Activated CD4-positive, alpha-beta T cell treated with anti-CD3 and anti-CD28 coated beads, Interleukin-2, amount 50 U/mL, for 48 hours (primary cell): ENCODE measurements around the gene CENPU.
A peak's percentile ranks its signal among the peaks of the same experiment; 100 is the strongest.

ENCODE experiments used
- DNase-seq, 2 experiments: peaks; one replicate each; pipeline ENCODE4 v3.0.0-alpha.2; 2020

The CENPU gene

DNA sequence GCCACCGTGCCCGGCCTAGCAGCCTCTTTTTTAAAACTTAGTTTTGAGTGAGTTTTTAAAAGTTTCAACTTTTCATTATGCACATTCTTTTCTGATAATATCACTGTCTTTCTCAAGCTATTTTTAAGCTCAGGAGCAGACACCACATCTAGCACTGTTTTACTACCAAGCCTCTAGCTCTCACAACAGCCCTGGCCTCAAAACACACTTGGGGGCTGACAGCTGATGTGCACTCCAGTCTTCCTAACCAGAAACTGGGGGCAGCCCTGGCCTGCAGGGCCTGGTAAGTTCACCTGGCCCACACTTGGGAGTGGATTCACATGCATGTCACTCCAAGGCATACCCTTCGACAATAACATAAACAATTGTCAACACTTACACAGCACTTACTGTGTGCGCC, 34.0 kb downstream of the CENPU start:
- no peak for DNase-seq

DNA sequence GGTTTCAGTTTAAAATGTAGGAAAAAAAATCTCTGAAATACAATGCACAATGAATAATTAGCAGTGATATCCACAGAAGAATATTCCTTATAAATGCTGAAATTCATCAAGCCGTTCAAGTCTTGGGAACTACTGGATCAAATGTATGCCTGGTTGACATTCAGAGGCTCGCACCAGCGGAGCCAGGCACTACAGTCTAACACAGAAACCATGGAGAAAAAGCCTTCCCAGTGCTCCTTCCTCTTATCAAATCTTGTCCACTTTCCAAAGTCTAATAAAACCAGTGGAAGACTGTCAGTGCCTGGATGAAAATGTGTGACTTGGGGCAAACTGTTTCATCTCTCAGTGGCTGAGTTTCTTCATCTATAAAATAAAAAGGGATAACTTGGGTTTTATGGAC, 35.9 kb downstream of the CENPU start:
- no peak for DNase-seq

DNA sequence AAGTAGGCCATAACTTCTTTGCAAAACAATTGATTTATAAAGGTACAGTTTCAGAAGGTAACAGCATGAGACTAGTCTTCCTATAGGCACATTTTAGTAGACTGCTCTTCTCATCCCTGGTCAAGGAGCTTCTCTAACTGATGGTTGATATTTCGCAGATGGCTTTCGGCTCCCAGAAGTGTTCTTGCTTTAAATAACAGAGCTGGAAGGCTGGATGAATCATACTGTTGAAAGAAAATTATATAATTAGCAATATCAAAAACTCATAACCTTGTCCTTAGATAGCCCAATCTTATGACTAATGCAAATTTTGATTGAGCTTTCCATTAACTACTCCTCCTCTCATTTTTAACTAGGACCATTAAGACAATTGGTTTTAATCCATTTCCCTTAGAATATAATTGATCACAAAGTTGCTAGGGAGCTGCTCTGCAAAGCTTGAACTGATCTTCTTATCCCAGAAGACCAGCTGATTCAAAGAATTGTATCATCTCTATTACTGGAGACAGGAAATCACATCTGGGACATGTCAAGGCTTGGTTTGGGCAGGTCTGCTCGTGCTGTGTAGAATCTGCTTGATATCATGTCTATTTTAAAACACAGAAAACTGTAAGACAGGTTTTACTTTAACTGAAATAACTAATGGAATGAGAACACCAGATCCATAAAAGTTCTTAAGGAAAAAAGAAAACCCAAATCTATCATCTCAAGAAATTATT, 38.6 kb downstream of the CENPU start:
- DNase-seq = no peak

DNA sequence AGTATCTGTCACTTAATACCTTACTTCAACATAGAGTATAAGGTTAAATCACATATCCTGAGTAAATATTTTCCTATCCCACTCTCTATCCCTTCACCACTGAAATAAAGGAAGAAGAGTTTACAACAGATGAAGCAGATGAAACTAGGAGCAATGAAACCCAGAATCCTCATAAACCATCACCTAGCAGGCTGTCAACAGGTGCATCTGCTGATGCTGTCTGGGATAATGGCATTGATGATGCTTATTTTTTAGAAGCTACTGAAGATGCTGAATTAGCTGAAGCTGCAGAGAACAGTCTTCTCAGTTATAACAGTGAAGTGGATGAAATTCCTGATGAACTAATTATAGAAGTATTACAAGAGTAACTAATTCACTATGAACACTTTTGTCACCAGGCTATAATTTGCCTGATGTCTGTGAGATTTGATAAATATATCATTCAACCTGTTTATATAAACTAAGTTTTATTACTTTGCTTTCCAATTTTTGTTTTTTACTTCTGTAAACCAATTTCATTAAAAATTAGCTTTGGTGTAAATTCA, 39.4 kb downstream of the CENPU start:
- DNase-seq = no peak

DNA sequence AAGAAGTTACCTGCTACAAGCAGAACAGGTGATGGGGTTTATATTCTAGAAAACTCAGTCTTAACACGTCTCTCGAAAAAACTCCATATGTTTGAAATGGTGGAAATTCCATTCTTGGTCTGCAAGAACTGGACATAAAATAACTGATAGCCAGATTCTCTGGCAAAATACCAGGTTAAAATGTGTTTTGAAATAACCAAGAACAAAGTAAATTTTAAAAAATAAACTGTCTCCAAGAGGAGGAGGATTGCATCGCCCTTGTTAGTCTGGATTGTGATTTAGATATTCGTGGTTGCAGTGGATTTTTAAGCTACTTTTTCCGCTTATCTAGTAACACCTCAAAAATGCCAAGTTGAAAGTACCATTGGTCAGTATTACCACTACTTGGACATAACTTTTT, 40.8 kb downstream of the CENPU start:
- no peak for DNase-seq

DNA sequence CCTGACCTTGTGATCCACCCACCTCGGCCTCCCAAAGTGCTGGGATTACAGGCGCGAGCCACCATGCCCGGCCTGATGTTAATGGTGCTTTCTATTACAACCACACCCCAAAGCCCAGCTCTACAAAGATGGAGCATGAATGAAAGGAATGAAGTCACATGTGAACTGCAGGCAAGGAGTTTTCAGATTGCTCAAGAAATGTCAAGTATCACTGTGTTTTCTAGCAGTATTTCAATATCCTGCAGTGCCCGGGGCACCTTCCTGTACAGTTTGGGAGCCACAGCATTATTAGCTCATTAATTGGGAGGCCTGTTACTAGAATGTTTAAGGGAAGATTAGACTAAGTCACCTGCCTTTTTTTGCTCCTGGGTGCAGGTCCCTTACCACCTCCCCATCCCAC, 44.2 kb downstream of the CENPU start:
- no peak for DNase-seq

DNA sequence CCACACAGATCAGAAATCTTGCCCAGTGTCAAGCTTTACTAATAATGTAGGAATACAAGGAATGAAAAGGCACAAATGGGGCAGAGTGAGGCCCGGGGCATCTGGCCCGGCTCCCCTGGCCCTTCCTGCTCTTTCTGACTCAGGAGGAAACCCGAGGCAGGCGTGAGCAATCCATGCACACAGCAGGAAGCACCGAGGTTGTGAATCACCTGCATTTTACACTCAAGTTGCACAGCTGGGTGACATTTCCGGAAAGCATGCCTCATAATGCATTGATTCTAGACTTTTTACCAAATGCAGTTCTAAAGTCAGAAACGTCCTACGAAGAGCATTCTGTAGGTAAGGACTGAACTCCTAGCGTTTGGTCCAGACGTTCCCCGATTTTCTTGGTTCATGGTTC, 45.4 kb downstream of the CENPU start:
- peak; percentile 22 to 32 for DNase-seq

DNA sequence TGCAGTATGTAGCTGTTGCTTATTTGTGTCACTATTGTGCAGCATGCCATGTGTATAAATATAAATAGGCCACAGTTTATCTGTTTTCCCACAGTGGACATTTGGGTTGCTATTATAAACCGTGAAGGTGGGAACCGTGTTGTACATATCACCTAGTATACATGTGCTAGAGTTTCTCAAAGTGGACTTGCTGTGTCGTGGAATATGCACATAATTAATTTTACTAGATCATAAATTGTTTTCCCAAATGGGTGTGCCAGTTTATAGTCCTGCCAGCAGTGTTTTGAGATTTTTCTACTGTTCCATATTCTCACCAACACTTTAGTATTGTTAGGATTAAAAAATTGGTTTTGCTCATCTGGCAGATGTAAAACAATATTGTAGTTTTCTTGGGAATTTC, 45.9 kb downstream of the CENPU start:
- DNase-seq = no peak

DNA sequence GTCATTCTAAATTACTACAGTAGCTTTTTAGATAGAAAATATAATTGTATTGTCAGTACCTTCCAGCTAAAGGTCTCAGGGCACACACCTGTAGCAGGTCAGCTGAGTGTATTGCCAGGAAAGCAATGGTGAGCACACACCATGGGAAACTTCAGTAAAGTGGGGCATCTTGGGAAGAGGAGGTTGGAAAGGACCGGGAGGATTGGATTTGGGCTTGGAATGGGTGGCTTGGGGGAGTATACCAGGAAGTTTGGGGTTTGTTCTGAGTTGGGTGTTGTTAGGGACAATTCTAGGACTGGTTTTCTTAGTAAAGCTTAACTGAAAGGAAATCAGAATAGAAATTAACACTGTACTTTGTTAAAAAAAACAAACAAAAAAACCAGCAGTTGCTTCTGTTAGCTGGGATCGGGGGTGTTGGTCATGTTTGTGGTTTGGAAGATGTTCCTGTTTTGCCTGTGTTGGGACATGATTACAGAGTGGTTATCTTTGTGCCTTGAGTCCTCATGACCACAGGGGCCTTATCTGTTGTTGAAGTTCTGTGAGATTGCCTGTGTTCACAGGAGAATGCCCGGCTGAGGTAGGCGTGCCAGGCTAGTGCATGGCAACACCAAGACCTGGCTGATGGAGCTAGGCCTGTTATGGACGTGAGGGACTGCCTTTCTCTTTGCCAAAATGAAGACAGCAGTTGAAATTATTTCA, 49.3 kb downstream of the CENPU start:
- no peak for DNase-seq

DNA sequence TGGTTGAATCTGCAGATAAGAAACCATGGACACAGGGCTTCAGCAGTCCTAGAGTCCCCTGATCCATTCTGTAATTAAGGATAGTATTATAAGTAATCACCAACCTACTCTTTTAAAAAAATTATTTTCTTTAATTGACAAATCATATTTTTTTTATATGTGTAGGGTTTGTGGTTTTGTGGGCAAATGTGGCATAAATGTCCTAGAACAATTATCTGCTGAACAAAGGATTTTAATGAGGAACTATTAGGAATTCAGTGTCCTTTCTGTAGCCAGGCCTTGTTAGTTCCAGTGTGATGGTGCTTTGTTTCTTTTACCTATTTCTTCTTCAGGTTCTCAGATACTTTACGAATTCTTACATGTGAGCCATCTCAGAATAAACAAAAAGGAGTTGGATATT, 52.0 kb downstream of the CENPU start:
- DNase-seq = no peak

DNA sequence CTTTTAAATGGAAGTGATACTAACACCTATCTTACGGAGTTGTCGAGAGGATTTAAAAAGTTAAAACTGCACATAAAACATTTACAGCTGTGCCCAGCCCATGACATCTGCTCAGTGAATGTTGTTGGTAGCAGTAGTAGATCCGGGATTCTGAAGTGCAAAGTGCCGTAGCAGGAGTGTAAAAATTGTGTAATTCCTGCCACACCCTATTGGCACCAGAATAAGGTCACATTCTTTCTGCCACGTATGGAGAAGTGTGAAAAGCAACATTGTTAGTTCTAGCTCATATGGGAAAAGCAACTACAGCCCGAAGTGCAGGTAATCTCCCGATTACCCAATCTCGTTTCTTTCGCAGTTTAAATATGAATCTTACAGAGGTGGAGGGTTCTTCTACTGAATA, 53.2 kb downstream of the CENPU start:
- no peak for DNase-seq

DNA sequence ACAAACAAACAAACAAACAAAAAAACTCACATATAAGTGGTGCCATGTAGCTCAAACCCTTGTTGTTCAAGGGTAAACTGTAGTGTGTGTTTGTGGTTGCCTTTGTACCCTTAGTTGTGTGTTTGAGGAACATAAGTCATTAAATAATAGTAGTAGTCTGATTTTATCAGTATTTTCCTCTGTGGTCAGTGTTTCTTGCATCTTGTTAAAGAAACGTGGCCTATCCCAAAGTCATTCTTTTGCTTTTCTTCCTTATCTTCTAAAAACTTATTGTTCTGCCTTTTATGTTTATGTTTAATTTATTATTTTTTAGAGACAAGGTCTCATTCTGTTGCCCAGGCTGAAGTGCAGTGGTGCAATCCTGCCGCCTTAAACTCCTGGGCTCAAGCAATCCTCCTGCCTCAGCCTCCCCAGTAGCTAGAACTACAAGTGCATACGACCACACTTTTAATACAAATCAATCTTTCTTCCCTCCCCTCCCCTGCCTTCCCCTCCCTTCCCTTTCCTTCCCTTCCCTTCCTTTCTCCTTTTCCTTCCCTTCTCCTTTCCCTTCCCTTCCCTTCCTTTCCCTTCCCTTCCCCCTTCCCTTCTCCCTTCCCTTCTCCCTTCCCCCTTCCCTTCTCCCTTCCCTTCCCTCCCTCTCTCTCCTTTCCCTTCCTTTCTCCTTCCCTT, 57.9 kb downstream of the CENPU start:
- DNase-seq = no peak

DNA sequence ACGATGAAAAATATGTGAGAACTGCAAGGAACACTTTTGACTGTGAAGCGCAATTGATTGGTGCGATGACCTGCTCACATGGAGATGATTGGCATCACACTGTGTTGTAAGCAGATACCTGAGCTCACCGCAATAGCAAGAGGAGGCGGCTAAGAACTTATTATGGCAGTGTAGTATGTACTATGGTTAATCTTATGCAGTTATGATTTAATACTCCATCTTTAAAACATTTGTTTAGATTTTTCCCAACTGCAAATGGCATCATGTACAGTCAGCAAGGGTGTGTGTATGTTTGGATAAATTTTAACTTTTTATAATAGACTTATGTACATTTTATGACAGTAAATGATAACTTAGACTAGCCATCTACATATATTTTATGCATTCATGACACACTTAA, 58.9 kb downstream of the CENPU start:
- no peak for DNase-seq

DNA sequence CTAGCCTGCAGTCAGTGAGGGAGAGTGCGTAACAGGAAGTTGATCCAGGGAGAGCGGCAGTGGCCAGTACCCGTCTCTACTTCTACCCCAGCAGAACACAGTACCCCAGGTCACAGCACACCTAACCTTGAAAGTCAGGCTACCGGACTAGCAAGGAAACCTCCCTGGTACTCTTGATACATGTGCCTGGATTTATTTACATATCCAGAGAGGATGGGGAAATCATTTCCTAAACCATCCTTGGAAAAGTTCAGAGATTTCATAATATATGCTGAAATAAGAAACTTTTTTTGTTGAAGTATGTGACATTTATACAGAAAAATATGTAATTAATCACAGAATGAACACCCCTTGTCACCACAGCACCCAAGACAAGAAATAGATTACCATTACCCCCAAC, 59.9 kb downstream of the CENPU start:
- no peak for DNase-seq

DNA sequence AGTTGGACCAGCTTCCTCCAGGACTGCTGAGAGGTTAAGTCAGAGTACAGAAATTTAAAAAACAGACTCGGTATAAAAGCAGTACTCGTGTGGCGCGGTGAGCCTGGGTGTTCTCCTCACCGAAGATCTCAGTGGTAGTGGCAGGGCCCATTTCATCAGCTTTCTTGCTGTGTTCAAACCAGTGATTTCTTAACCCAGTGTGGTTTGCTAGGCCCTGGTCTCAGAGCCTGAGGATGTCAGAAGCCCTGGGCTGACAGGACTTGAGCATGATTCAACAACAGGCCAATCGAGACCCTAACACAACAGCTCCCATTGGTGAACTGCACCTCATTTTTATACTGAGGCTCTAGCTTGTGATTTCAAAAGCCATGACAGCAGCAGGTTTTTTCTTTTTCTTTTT, 61.2 kb downstream of the CENPU start:
- no peak for DNase-seq

DNA sequence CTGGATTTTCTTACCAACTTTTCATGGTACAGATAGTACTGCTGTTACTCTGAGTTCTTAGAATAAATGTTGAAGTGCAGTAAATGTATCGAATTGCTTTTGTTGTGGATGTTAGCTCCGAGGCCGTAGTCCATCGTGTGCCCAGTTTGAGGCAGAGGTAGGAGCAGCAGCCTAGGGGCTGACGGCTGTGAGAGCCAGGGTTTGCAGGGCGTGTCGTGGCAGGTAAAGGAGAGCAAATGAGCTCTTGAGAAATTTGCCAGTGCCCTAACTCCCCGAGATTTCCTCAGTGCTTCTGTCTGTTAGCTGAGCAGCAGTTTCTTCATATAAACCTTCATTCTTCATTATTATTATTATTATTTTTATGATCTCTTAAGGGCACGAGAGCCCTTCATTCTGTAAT, 62.8 kb downstream of the CENPU start:
- DNase-seq = no peak

DNA sequence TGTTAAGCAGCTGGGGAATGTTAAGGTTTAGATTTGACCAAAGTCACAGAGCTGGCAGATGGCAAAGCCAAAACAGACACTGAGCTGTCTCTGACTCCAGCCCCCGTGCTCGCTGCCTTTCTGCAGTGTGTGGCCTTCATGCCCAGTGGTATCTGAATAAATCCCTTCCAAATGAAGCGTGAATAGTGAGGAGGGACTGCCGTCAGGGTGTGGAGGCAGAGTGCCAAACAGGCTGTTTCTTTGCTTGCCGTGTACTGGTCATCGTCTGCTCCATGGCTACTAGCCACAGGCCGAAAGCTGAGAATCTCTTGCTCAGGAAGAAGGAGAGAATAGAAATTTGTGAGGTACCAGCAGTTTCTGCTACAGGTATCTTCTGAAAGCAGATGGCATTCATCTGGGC, 64.6 kb downstream of the CENPU start:
- no peak for DNase-seq

DNA sequence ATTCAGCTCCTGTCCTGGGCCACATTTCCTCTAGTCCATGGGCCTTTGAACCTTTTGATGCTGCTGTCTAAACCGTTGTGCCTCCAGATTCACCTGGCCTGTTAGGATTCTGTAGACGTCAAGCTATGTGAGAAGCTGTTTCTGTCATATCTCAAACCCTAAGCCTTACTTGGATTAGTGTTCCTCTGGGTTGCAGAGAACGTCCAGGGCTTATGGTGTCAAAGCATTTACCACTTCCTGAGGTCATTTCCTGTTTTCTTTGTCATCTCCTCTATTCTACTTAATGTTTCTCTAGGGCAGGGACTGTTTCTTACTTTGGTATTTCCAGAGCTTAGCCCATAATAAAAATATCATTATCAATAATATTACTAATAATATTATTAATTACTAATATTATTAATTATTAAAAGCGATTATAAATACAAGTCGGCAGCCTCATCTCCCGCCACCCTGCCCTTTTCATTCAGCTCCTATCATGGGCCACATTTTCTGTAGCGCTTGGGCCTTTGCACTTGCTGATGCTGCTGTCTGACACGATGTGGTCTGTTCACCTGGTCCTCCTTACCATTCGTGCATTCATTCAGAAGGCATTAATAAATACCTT, 65.3 kb downstream of the CENPU start:
- DNase-seq = no peak

DNA sequence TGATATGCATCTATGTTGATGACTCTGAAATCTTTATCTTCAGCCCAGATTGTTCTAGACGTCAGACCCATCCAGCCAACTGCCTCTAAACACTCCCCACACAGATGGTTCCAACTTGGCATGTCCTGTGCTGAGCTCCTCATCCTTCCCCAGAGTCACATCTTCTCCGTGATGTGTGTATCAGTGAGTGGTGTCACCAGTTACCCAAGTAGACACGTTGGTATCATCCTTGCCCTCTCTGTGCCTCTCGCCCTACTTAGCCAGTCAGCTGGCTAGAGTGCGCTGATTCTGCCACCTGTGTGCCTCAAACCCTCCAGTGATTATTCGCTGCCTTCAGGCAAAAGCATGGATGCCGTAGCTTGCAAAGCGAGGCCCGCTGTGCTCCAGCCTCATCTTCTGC, 65.8 kb downstream of the CENPU start:
- no peak for DNase-seq

DNA sequence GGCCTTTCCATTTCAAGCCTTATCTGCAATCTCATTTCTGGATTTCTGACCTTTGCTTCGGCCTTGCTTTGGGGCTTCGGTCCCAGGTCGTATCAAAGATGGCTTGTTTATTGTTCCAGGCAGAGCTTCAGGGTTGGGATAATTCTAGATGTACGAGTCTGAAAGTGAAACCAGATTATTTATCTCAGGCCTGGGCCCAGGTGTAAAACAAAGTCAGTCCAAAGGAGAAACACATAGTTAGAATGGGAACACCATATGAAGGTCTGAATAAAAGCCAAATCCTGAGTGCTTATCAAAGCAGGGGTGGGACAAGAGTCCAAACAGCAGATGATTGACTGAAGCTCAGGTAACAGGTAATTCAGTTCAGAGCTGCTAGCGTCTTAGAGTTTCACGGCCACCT, 67.2 kb downstream of the CENPU start:
- no peak for DNase-seq

DNA sequence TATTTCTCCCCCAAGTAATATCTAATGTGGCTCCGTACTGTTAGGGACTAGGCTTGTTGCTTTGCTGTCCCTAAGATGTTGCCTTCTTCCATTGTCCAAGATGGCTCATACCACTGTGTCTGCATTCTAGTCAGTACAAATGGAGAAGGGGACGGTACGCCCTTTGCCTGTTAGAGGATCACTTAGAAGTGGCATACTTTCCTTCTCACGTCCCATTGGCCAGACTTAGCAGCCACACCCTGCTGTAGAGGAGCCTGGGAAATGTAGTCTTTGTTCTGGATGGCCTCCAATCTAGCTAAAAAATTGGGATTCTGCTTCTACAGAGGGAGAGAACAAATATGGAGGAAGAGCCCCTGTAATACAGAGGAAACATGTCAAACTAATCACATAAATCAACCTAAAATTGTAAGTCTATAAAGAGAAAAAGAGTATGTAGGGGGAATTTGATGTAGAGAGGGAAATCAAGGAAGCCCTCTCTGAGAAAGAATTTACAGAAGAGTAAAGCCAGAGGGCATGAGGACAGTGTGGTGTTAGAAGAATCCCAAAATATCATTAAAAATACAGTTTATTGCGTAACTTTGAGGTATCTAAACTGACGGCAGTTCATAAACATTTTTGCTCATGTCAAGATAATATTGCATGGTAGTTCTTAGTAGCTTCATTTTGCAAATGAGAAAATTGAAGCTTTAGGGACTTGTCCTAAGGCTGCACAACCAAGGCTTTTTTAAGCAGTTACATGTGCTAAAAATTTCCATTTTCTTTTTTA, 69.3 kb downstream of the CENPU start:
- DNase-seq = no peak

DNA sequence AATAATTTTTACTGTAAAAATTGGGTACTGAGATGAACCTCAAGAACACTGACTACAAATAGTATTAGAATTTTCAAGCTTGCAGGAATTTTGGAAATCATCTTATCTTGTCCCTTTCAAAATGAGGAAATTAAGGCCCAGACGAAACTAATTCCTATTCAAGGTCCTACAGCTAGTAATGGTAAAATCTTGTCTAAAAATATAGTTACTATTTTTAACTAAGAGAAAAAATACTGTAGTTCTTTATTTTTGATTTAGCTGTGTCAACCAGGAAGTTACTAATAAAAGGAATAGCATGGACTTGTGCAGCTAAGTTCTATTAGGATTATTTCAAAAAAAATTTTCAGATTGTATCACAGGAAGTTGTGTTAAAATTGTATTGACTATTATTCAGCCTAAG, 71.7 kb downstream of the CENPU start:
- DNase-seq = no peak

DNA sequence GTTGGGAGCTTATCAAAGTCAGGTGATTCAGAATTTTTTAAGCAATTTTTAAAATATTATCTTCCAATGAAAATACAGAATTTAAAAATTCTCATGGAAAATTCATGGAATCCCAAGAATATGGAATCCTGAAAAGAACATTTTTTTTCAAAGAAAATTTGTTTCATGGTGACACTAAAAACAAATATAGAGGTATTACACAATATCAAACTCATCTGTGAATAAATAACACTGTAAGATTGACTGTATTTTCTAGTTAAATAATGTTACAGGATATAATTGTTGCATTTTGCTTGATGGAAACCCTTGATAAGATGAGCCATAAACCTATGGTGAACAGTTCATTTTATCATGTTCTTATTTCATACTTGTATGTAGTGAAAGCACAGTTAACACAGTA, 72.9 kb downstream of the CENPU start:
- DNase-seq = no peak
